Middle frontal gyrus (tissue), 1 donor: Measurements from ENCODE around the gene MSANTD7.
A peak's percentile ranks its signal among the peaks of the same experiment; 100 is the strongest.
"Not testable (repeated sequence)": the region's sequence is repeated elsewhere in the genome, so short reads cannot be mapped to it uniquely, and the experiment has no call there.

ENCODE experiments used
- DNase-seq: peaks from one replicate; pipeline ENCODE4 v3.0.0-alpha.2; 2015; ENCODE audit warnings: low spot score; ENCODE audit errors: extremely low spot score

MSANTD7 gene

GRCh38 chr10:14837003-14837756, 926 bp upstream of the MSANTD7 start:
- no peak for DNase-seq

DNA sequence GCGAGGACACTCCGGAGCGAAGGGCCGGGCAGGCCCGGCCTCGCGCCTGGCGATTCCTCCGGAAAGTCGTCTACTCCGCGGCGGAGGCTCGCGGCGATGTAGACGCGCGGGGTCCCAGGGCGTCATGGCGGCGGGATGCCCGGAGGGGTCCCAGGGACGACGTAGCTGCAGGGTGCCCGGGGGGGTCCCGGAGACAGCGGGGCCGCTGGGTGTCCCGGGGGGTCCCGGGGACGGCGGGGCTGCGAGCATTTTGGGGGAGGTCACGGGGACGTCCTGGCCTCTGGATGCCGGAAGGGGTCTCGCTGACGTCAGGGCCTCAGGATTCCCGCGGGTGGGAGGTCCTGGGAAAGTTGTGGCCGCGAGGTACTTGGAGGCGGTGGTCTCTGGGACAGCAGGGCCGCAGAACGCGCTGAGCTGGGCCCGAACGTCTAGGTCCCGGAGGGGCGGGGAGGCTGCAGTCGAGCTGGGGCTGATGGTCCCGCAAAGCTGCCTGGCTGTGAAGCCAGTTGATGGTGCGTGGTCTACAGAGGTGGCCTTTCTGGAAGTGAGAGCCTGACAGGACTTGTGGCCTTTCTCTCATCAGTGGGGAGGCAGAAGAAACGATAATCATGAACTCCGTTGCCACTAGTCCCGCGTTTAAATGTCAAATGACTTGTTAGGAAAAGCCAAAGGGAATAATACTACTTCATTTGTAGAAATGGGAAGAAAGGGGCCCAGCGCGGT, 637 bp downstream of the MSANTD7 start:
- DNase-seq, result no peak

DNA sequence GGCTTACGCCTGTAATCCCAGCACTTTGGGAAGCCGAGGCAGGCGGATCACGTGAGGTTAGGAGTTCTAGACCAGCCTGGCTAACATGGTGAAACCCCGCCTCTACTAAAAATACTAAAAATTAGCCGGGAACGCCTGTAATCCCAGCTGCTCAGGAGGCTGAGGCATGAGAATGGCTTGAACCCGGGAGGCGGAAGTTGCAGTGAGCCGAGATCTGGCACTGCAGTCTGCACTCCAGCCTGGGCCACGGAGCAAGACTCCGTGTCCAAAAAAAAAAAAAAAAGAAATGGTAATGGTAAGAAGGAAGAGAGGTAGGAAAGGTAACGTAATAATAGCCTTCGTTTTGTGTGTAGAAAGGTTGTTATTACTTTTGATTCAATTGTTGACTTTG, 1.2 kb downstream of the MSANTD7 start:
- no peak for DNase-seq

GRCh38 chr10:14840178-14840577, 2.1 kb downstream of the MSANTD7 start:
- no peak for DNase-seq

DNA sequence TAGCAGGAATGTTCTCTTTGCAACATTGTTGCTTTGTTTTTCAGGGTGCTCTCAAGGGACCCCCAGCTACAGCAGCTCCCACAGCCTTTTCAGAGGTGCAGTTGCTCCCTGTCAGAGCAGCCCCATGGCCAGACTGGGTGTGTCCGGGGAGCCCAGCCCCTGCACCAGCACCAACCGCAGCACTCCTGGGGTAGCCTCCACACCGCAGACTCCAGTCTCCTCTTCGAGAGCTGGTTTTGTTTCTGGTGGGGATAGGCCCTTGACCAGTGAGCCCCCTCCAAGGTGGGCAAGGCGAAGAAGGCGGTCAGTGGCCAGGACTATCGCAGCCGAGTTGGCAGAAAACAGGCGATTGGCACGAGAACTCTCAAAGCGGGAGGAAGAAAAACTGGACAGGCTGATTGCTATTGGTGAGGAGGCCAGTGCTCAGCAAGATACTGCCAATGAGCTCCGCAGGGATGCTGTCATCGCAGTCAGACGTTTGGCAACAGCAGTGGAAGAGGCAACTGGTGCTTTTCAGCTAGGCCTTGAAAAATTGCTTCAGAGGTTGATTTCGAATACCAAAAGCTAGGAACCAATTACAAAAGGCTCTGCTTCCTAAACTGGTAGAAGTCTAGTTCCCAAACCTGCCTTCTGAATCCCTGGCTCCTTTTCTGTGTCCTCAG, 5.4 kb downstream of the MSANTD7 start:
- no peak for DNase-seq

DNA sequence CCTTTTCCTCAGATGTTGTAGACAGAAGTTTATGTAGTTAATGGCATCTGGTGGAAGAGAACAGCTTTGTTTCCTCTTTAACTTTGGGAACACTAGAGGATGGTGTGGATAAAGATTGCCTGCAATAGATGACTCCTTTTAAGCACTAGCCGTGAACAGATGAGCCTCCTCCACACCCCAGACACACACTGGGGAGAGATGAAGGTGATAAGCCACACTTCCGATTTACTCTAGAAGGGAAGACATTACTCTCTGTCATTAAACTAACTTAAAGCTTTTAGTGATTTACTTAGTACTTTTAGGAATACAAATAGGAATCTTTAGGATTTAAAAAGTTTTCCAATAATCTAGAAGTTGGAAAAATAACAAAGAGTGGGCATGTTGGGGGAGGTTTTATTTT, 6.8 kb downstream of the MSANTD7 start:
- DNase-seq, result no peak

- no peak for DNase-seq
Observed at GRCh38 chr10:14852236-14852635, 14.1 kb downstream of the MSANTD7 start.

GRCh38 chr10:14855453-14855852, 17.3 kb downstream of the MSANTD7 start:
- DNase-seq, result no peak

DNA sequence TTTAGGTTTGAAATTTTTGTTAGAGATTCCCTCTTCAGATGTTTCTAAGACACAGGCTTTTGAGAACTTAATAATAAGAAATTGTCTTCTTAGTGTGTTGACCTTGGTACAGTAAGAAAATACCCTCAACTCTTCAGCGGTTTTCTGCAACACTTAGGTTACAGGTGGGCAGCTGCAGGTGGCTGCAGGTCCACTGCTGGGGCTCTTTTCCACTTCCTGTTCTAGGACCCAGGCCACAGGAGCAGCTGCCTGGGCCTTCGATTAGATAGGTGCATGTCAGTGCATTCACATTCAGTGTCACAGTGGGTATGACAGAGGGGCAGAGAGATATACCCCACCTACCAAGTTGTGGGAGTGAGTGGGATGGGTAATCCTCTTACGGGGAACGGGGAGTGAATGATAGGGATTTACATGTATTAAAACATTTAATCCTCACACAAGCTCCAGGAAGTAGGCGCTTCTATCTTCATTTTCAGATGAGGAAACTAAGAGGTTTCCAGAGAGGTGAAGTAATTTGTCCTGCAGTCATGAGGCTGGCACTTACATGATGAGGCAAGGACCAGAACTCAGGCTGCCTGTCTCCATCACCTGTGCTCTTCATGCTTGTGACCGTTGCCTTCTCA, 20.3 kb downstream of the MSANTD7 start:
- DNase-seq, result no peak

- no peak for DNase-seq
Observed at GRCh38 chr10:14859043-14859442, 20.9 kb downstream of the MSANTD7 start.

DNA sequence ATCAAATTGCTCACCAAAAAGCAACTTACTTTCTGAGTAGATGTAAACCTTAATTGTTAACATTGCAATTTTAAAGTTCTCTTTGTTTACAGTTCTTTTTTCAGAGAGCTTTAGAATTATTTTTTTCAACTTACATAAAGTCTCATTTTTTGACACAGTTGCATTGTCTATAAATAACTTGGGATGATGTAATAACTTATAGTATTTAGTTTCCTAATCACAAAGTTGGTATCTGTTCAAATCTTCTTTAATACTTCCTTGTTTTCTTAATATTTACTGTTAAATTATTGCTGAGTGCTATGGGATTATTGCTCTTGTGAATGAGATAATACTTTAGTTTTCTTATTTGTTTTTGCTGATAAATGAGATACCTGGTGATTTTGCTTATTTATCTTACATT, 21.7 kb downstream of the MSANTD7 start:
- DNase-seq, result no peak

GRCh38 chr10:14860791-14861190, 22.7 kb downstream of the MSANTD7 start:
- DNase-seq, result no peak

- not testable (repeated sequence) for DNase-seq
Observed at GRCh38 chr10:14864466-14864865, 26.4 kb downstream of the MSANTD7 start.

GRCh38 chr10:14864871-14865270, 26.8 kb downstream of the MSANTD7 start:
- not testable (repeated sequence) for DNase-seq

- no peak for DNase-seq
Observed at GRCh38 chr10:14873090-14873760, 35.1 kb downstream of the MSANTD7 start.

DNA sequence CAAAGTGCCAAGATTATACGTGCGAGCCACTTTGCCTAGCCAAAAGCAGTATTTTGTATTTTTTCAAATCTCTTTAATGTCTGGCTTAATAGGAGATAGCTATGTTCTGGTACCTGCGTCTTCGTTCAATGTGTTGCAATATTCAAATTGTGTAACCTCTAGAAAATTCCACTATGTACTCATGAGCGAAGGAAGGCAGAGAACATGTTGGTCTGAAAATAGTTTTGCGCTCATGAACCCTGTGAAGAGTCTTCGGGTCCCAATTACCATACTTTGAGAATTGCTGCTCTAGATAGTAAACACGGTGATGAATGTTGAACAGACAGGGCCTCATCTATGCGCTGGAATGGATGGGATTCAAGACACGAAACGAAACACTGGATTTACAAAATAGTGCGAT, 37.8 kb downstream of the MSANTD7 start:
- DNase-seq, result no peak

- no peak for DNase-seq
Observed at GRCh38 chr10:14876764-14877163, 38.7 kb downstream of the MSANTD7 start.

DNA sequence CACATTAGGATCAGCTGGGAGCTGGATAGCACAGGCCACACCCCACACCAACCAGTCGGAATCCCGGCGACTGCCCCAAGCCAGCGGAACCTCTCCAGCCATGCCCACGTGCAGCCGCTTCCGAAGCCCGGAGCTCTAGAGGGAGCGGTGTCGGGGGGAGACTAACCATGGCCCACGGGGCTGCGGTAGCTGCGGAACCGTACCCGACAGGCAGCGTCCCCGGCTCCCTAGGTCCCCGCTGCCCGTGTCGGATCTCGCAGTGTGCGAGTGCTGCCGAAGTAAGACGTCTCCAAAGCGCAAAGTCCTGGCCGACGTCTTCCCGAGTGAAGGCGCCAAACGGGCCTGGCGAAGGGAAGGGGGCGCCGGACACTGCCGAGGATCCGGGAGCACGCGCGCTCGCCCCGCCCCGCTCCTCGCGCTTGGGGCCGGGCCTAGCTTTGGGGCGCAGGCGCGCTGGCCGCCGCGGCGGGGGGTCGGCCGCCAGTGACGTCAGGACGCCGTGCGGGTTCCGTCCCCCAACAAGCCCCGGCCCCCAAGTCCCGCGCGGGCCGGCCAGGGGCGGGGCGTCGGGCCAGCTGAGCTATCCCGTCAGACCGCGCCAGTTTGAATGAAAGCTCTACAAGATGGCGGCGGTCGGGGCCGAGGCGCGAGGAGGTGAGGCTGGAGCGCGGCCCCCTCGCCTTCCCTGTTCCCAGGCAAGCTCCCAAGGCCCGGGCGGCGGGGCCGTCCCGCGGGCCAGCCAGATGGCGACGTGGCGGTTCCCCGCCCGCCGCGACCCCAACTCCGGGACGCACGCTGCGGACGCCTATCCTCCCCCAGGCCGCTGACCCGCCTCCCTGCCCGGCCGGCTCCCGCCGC, 40.4 kb downstream of the MSANTD7 start, which contains the start of gene SUV39H2:
Gene SUV39H2 (plus strand): TSS at position 601 of the 858 bp plus-strand sequence. CDS start 23 bp downstream, at position 624.
- DNase-seq, result peak; percentile 92

- DNase-seq, result no peak
Observed at GRCh38 chr10:14879124-14879927, 41.2 kb downstream of the MSANTD7 start.

DNA sequence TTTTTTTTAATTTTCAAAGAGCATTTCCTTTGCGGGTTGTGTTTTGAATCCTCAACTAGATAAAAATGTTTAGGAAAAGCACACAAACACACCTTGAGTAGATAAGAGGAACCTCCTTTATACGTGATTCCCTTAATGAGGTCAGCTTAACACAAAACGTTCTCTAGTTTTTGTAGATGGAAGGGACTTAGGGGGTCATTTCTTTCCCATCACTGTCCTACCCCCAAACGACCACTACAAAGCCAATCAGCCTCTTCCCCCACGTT, 41.8 kb downstream of the MSANTD7 start:
- DNase-seq, result no peak
